Mesendoderm (in vitro differentiated cells): ENCODE results near the gene CACNG6.

ENCODE experiments used
- DNase-seq: peaks from one replicate; pipeline ENCODE4 v3.0.0; 2013
- H2AK5ac ChIP-seq: 2 replicates; pipeline ENCODE4 v1.6.1; 2013; ENCODE audit warnings: low read length, inconsistent platforms
- H2BK120ac ChIP-seq: 2 replicates; pipeline ENCODE4 v1.6.1; 2013; ENCODE audit warnings: low read depth, mild to moderate bottlenecking, low read length, moderate library complexity, mixed read lengths
- H2BK15ac ChIP-seq: replicated peaks from 2 replicates; pipeline ENCODE4 v1.6.1; 2013; ENCODE audit warnings: low read depth, mild to moderate bottlenecking, moderate library complexity
- H2BK5ac ChIP-seq: 2 replicates; pipeline ENCODE4 v1.6.1; 2013; ENCODE audit warnings: low read length, inconsistent platforms
- H3K18ac ChIP-seq: 2 replicates; pipeline ENCODE4 v1.6.1; 2013; ENCODE audit warnings: mild to moderate bottlenecking, low read length, mixed read lengths
- H3K23ac ChIP-seq: one replicate; pipeline ENCODE4 v1.6.1; 2013; ENCODE audit warnings: low read length
- H3K27ac ChIP-seq: 2 replicates; pipeline ENCODE4 v1.5.1; 2013; ENCODE audit warnings: low read depth, mild to moderate bottlenecking, inconsistent platforms, low read length, moderate library complexity
- H3K27me3 ChIP-seq: 2 replicates; pipeline ENCODE4 v1.6.1; 2013; ENCODE audit warnings: low read length, control low read depth, mild to moderate bottlenecking, inconsistent platforms; ENCODE audit not compliant: insufficient read depth, poor library complexity
- H3K36me3 ChIP-seq: 2 replicates; pipeline ENCODE4 v1.6.1; 2013; ENCODE audit warnings: low read length, inconsistent platforms; ENCODE audit not compliant: control insufficient read depth, insufficient read depth
- H3K4ac ChIP-seq: one replicate; pipeline ENCODE4 v1.6.1; 2013; ENCODE audit warnings: low read depth, mild to moderate bottlenecking, low read length, moderate library complexity
- H3K4me1 ChIP-seq: 2 replicates; pipeline ENCODE4 v1.6.1; 2013; ENCODE audit warnings: low read depth, low read length, inconsistent platforms; ENCODE audit not compliant: control insufficient read depth
- H3K4me2 ChIP-seq: 2 replicates; pipeline ENCODE4 v1.6.1; 2013; ENCODE audit warnings: low read length
- H3K4me3 ChIP-seq: 2 replicates; pipeline ENCODE4 v1.5.1; 2013; ENCODE audit warnings: mild to moderate bottlenecking, low read length
- H3K56ac ChIP-seq: one replicate; pipeline ENCODE4 v1.6.1; 2013; ENCODE audit warnings: low read length
- H3K79me1 ChIP-seq: 2 replicates; pipeline ENCODE4 v1.6.1; 2013; ENCODE audit warnings: low read length, inconsistent platforms
- H3K79me2 ChIP-seq: 2 replicates; pipeline ENCODE4 v1.6.1; 2013; ENCODE audit warnings: mild to moderate bottlenecking, low read length; ENCODE audit not compliant: control insufficient read depth, insufficient read depth
- H3K9ac ChIP-seq: 2 replicates; pipeline ENCODE4 v1.6.1; 2013; ENCODE audit warnings: low read length, inconsistent platforms
- H4K5ac ChIP-seq: one replicate; pipeline ENCODE4 v1.6.1; 2013; ENCODE audit warnings: low read length
- H4K8ac ChIP-seq: one replicate; pipeline ENCODE4 v1.6.1; 2013; ENCODE audit warnings: low read depth, mild to moderate bottlenecking, control low read depth, low read length, moderate library complexity
- WGBS: extraction: QIAGEN DNeasy Blood & Tissue Kit; methylation state at CpG from one replicate; pipeline ENCODE4 v1.1.7; 2013; ENCODE audit warnings: low lambda C conversion rate, missing lambda C conversion rate; ENCODE audit not compliant: insufficient coverage; ENCODE audit errors: extremely low coverage; 5-methylcytosine and 5-hydroxymethylcytosine counted together

CACNG6 gene

GRCh38 chr19:53981376-53981951 is 10.0 kb upstream of the CACNG6 start:
- peak overlapping the region; percentile 82 for H3K56ac ChIP-seq
- no peak overlapping the region for H3K27ac ChIP-seq
- no peak overlapping the region for H4K8ac ChIP-seq
- no peak overlapping the region for H3K4me3 ChIP-seq
- H3K4me1 ChIP-seq: peaks cover 6% of the 10 kb centered on the region
- H2BK120ac ChIP-seq: no peak overlapping the region
- WGBS: no CpG with 5 or more reads among the region's 13 CpGs
- H2AK5ac ChIP-seq: no peak overlapping the region
- no peak overlapping the region for H3K4ac ChIP-seq
- H3K9ac ChIP-seq: peak overlapping the region; percentile 57
- H4K5ac ChIP-seq: no peak overlapping the region
- H3K79me2 ChIP-seq: no peaks in the 10 kb centered on the region
- H3K4me2 ChIP-seq: peak overlapping the region; percentile 59
- no peaks in the 10 kb centered on the region for H3K36me3 ChIP-seq
- H3K27me3 ChIP-seq: no peaks in the 10 kb centered on the region
- peak overlapping the region; percentile 0 for H3K18ac ChIP-seq
- no peaks in the 10 kb centered on the region for H3K79me1 ChIP-seq
- H2BK15ac ChIP-seq: no peak overlapping the region
- no peak overlapping the region for H2BK5ac ChIP-seq
- H3K23ac ChIP-seq: peak overlapping the region; percentile 94
- DNase-seq: peak; percentile 51

- Histone ChIP-seq H3K56ac (peak overlapping the region; percentile 90), H3K4ac (no peak overlapping the region), H3K18ac (peak overlapping the region; percentile 63), H3K23ac (no peak overlapping the region), H4K5ac (no peak overlapping the region), H3K4me3 (peak overlapping the region; percentile 38), H3K79me1 (no peaks in the 10 kb centered on the region), H3K9ac (peak overlapping the region; percentile 74), H2BK5ac (no peak overlapping the region), H3K79me2 (no peaks in the 10 kb centered on the region), H3K27ac (no peak overlapping the region), H2AK5ac (no peak overlapping the region), H3K36me3 (no peaks in the 10 kb centered on the region), H3K27me3 (no peaks in the 10 kb centered on the region), H4K8ac (no peak overlapping the region), H3K4me1 (peaks cover 6% of the 10 kb centered on the region), H2BK120ac (no peak overlapping the region), H2BK15ac (no peak overlapping the region), H3K4me2 (peak overlapping the region; percentile 67)
- DNase-seq: peak; percentile 55
- WGBS: no CpG with 5 or more reads among the region's 62 CpGs
These were observed 9.4 kb upstream of the CACNG6 start for GRCh38 chr19:53982001-53982451.

- Histone ChIP-seq H3K4me1 (peaks cover 6% of the 10 kb centered on the region), H2BK15ac (no peak overlapping the region), H3K79me2 (no peaks in the 10 kb centered on the region), H4K8ac (no peak overlapping the region), H2BK120ac (no peak overlapping the region), H3K27ac (no peak overlapping the region), H3K4me3 (no peak overlapping the region), H3K18ac (peak overlapping the region; percentile 63), H2BK5ac (no peak overlapping the region), H2AK5ac (no peak overlapping the region), H4K5ac (no peak overlapping the region), H3K9ac (no peak overlapping the region), H3K4ac (no peak overlapping the region), H3K4me2 (no peak overlapping the region), H3K56ac (peak overlapping the region; percentile 42), H3K36me3 (no peaks in the 10 kb centered on the region), H3K79me1 (no peaks in the 10 kb centered on the region), H3K23ac (no peak overlapping the region), H3K27me3 (no peaks in the 10 kb centered on the region)
- DNase-seq: peak; percentile 42
- no CpG with 5 or more reads among the region's 61 CpGs for WGBS
These were observed 8.8 kb upstream of the CACNG6 start for GRCh38 chr19:53982611-53983010.

GRCh38 chr19:53983457-53984289 is 7.8 kb upstream of the CACNG6 start:
- Histone ChIP-seq H3K23ac (no peak overlapping the region), H2BK5ac (no peak overlapping the region), H3K9ac (no peak overlapping the region), H3K4me2 (no peak overlapping the region), H3K4me1 (peaks cover 6% of the 10 kb centered on the region), H2BK120ac (no peak overlapping the region), H4K5ac (no peak overlapping the region), H3K56ac (no peak overlapping the region), H3K27me3 (no peaks in the 10 kb centered on the region), H3K4me3 (no peak overlapping the region), H4K8ac (no peak overlapping the region), H3K79me1 (no peaks in the 10 kb centered on the region), H3K4ac (no peak overlapping the region), H2BK15ac (no peak overlapping the region), H3K79me2 (no peaks in the 10 kb centered on the region), H2AK5ac (no peak overlapping the region), H3K36me3 (no peaks in the 10 kb centered on the region), H3K27ac (no peak overlapping the region), H3K18ac (no peak overlapping the region)
- no CpG with 5 or more reads among the region's 24 CpGs for WGBS
- no peak for DNase-seq

GRCh38 chr19:53985863-53986262 is 5.6 kb upstream of the CACNG6 start:
- H3K36me3 ChIP-seq: no peaks in the 10 kb centered on the region
- H3K9ac ChIP-seq: no peak overlapping the region
- no peak overlapping the region for H2BK5ac ChIP-seq
- no CpG with 5 or more reads among the region's 6 CpGs for WGBS
- no peak overlapping the region for H3K23ac ChIP-seq
- no peak overlapping the region for H4K5ac ChIP-seq
- H3K27me3 ChIP-seq: no peaks in the 10 kb centered on the region
- H3K4ac ChIP-seq: no peak overlapping the region
- H2AK5ac ChIP-seq: no peak overlapping the region
- no peak overlapping the region for H4K8ac ChIP-seq
- no peak overlapping the region for H2BK15ac ChIP-seq
- no peak overlapping the region for H2BK120ac ChIP-seq
- H3K79me1 ChIP-seq: no peaks in the 10 kb centered on the region
- H3K18ac ChIP-seq: no peak overlapping the region
- no peak overlapping the region for H3K27ac ChIP-seq
- H3K4me3 ChIP-seq: no peak overlapping the region
- H3K4me2 ChIP-seq: no peak overlapping the region
- DNase-seq: no peak
- no peak overlapping the region for H3K56ac ChIP-seq
- peaks cover 6% of the 10 kb centered on the region for H3K4me1 ChIP-seq
- H3K79me2 ChIP-seq: no peaks in the 10 kb centered on the region
